GM10266 (cell line): ENCODE results near the gene PRPH.

Source experiments
- DNase-seq: peaks from one replicate; pipeline ENCODE4 v3.0.0; 2012; ENCODE audit errors: extremely low spot score
- CTCF ChIP-seq: IDR thresholded peaks from 2 replicates; pipeline ENCODE4 v1.5.1; 2012; ENCODE audit warnings: mild to moderate bottlenecking, low read depth; ENCODE audit not compliant: control insufficient read depth, insufficient read depth; ENCODE audit errors: missing control alignments

PRPH gene

GRCh38 chr12:49339464-49339861, 44.5 kb downstream of the PRPH start:
- no peak for TF ChIP-seq CTCF
- DNase-seq: no peak

- no peak for TF ChIP-seq CTCF
- DNase-seq: no peak
Measured at GRCh38 chr12:49340095-49340870, 45.3 kb downstream of the PRPH start.

- no peak for DNase-seq
Measured at GRCh38 chr12:49340971-49341776, 46.2 kb downstream of the PRPH start.

GRCh38 chr12:49341777-49342065, 46.8 kb downstream of the PRPH start:
- TF ChIP-seq CTCF: no peak
- no peak for DNase-seq

More at GRCh38 chr12:49340971-49341776, 46.2 kb downstream of the PRPH start:
- no peak for TF ChIP-seq CTCF

GRCh38 chr12:49342066-49342913, 47.3 kb downstream of the PRPH start:
- peak; percentile 92 for DNase-seq
- peak; percentile 69 for TF ChIP-seq CTCF

GRCh38 chr12:49342914-49343731, 48.2 kb downstream of the PRPH start:
- no peak for TF ChIP-seq CTCF
- peak; percentile 57 for DNase-seq
